IMR-90 (cell line): Measurements from ENCODE around the gene COL5A2. TPM values are rescaled to one million over a fixed set of nuclear protein-coding genes. Genes with fewer than 3 reads are reported as not detected.
A peak's percentile ranks its signal among the peaks of the same experiment; 100 is the strongest.

Experiments
- ATAC-seq: fragments of 200-7000 bp; cut with Tn5 transposase; 2 replicates; pipeline ENCODE4 v1.9.1; 2020; ENCODE audit warnings: low read depth, mild to moderate bottlenecking, moderate library complexity
- Bru-seq: library from RNA; stranded (reverse); fragments of 400-500 nt; gene quantifications from one replicate; lab custom pipeline; 2021; lab: Mats Ljungman, UMichigan
- BruChase-seq, 2 experiments: library from RNA; stranded (reverse); fragments of 400-500 nt; gene quantifications; one replicate each; lab custom pipeline; 2021; lab: Mats Ljungman, UMichigan
- BruUV-seq: library from RNA; stranded (reverse); fragments of 400-500 nt; replicated peaks from 2 replicates; lab custom pipeline; 2021; lab: Mats Ljungman, UMichigan
- CTCF ChIA-PET: fragments of 300-600 bp; formaldehyde crosslinking; extraction: SDS; loops from one replicate; lab custom pipeline; 2021; ENCODE audit warnings: antibody characterized with exemption; lab: Yijun Ruan, JAX
- POLR2A ChIA-PET: fragments of 300-600 bp; sonication (Branson Sonifier 250); formaldehyde crosslinking; loops from one replicate; lab custom pipeline; 2022; ENCODE audit warnings: antibody characterized with exemption; ENCODE audit not compliant: unreplicated experiment; lab: Charles Lee
- DNase-seq: peaks from one replicate; pipeline ENCODE4 v3.0.0; 2013
- H2AFZ ChIP-seq: replicated peaks from 2 replicates; pipeline ENCODE3; 2013; ENCODE audit warnings: low read length, mild to moderate bottlenecking; ENCODE audit not compliant: poor library complexity
- H2AK5ac ChIP-seq: 2 replicates; pipeline ENCODE4 v1.6.1; 2013; ENCODE audit warnings: low read depth, low read length, inconsistent platforms
- H2AK9ac ChIP-seq: replicated peaks from 2 replicates; pipeline ENCODE3; 2013; ENCODE audit warnings: mild to moderate bottlenecking, low read depth, low read length, moderate library complexity; ENCODE audit not compliant: poor library complexity
- H2BK120ac ChIP-seq: 2 replicates; pipeline ENCODE4 v1.6.1; 2013; ENCODE audit warnings: low read depth, low read length, inconsistent platforms
- H2BK15ac ChIP-seq: 3 replicates; pipeline ENCODE4 v1.6.1; 2013; ENCODE audit warnings: low read depth, low read length, inconsistent platforms
- H2BK20ac ChIP-seq: 2 replicates; pipeline ENCODE4 v1.6.1; 2013; ENCODE audit warnings: low read depth, mild to moderate bottlenecking, inconsistent platforms, low read length, moderate library complexity
- H2BK5ac ChIP-seq: 2 replicates; pipeline ENCODE4 v1.6.1; 2013; ENCODE audit warnings: mild to moderate bottlenecking, low read depth, low read length, inconsistent platforms; ENCODE audit not compliant: poor library complexity, severe bottlenecking
- H3K14ac ChIP-seq: replicated peaks from 2 replicates; pipeline ENCODE4 v1.6.1; 2013; ENCODE audit warnings: low read depth, low read length, inconsistent platforms
- H3K18ac ChIP-seq: 2 replicates; pipeline ENCODE4 v1.6.1; 2013; ENCODE audit warnings: low read depth, low read length, control low read depth
- H3K23ac ChIP-seq: 2 replicates; pipeline ENCODE4 v1.6.1; 2013; ENCODE audit warnings: low read depth, low read length, inconsistent platforms
- H3K27ac ChIP-seq: 2 replicates; pipeline ENCODE4 v1.5.1; 2013; ENCODE audit warnings: mild to moderate bottlenecking, control low read depth, low read length; ENCODE audit not compliant: insufficient read depth
- H3K27me3 ChIP-seq: 2 replicates; pipeline ENCODE4 v1.6.1; 2013; ENCODE audit warnings: low read length; ENCODE audit not compliant: control insufficient read depth, insufficient read depth
- H3K36me3 ChIP-seq: 2 replicates; pipeline ENCODE4 v1.6.1; 2013; ENCODE audit warnings: low read length, mixed read lengths; ENCODE audit not compliant: control insufficient read depth, insufficient read depth
- H3K4ac ChIP-seq: 2 replicates; pipeline ENCODE4 v1.6.1; 2013; ENCODE audit warnings: low read depth, low read length, inconsistent platforms
- H3K4me1 ChIP-seq: 2 replicates; pipeline ENCODE4 v1.6.1; 2013; ENCODE audit warnings: low read length, mixed read lengths; ENCODE audit not compliant: control insufficient read depth, insufficient read depth
- H3K4me2 ChIP-seq: 2 replicates; pipeline ENCODE4 v1.6.1; 2013; ENCODE audit warnings: low read depth, mild to moderate bottlenecking, control low read depth, low read length, moderate library complexity
- H3K4me3 ChIP-seq: 2 replicates; pipeline ENCODE4 v1.5.1; 2013; ENCODE audit warnings: low read depth, mild to moderate bottlenecking, control low read depth, low read length, moderate library complexity; ENCODE audit not compliant: insufficient read depth
- H3K56ac ChIP-seq: 2 replicates; pipeline ENCODE4 v1.6.1; 2013; ENCODE audit warnings: low read length, inconsistent platforms; ENCODE audit not compliant: insufficient read depth; ENCODE audit errors: extremely low read depth
- H3K79me1 ChIP-seq, 2 experiments: 2 replicates each; pipeline ENCODE4 v1.6.1; 2013; ENCODE audit warnings: low read length in 2 of 2, inconsistent platforms in 1 of 2, low read depth in 1 of 2
- H3K9ac ChIP-seq: 2 replicates; pipeline ENCODE4 v1.6.1; 2013; ENCODE audit warnings: low read depth, low read length, control low read depth
- H3K9me1 ChIP-seq: 2 replicates; pipeline ENCODE4 v1.6.1; 2013; ENCODE audit warnings: low read length, inconsistent platforms; ENCODE audit not compliant: insufficient read depth
- H3K9me3 ChIP-seq: 2 replicates; pipeline ENCODE4 v1.6.1; 2013; ENCODE audit warnings: low read length; ENCODE audit not compliant: control insufficient read depth, insufficient read depth
- H4K20me1 ChIP-seq: 2 replicates; pipeline ENCODE4 v1.6.1; 2013; ENCODE audit warnings: low read length, inconsistent platforms; ENCODE audit not compliant: insufficient read depth
- H4K5ac ChIP-seq: 2 replicates; pipeline ENCODE4 v1.6.1; 2013; ENCODE audit warnings: mild to moderate bottlenecking, low read depth, low read length, control low read depth
- H4K8ac ChIP-seq, 2 experiments: 2 replicates each; pipeline ENCODE4 v1.6.1; 2013; ENCODE audit warnings: low read depth in 2 of 2, low read length in 2 of 2, control low read depth in 1 of 2, inconsistent platforms in 1 of 2
- H4K91ac ChIP-seq: 2 replicates; pipeline ENCODE4 v1.6.1; 2013; ENCODE audit warnings: low read depth, low read length, inconsistent platforms; ENCODE audit not compliant: insufficient read depth
- BHLHE40 ChIP-seq: fragments of 150-350 bp; IDR thresholded peaks from 2 replicates; pipeline ENCODE4 v1.6.1; 2016; ENCODE audit warnings: mild to moderate bottlenecking, low read depth, low read length
- MAFK ChIP-seq: IDR thresholded peaks from 2 replicates; pipeline ENCODE4 v1.6.1; 2012; ENCODE audit warnings: low read depth, low read length, improper control_type of control experiment
- MAZ ChIP-seq: IDR thresholded peaks from 2 replicates; pipeline ENCODE4 v1.6.1; 2012; ENCODE audit warnings: low read depth, mild to moderate bottlenecking, low read length, improper control_type of control experiment, moderate library complexity, borderline replicate concordance
- MXI1 ChIP-seq: IDR thresholded peaks from 2 replicates; pipeline ENCODE4 v1.6.1; 2012; ENCODE audit warnings: low read depth, mild to moderate bottlenecking, low read length, moderate library complexity, borderline replicate concordance
- POLR2A ChIP-seq: IDR thresholded peaks from 2 replicates; pipeline ENCODE4 v1.6.1; 2012; ENCODE audit warnings: mild to moderate bottlenecking, low read depth, low read length
- RAD21 ChIP-seq: IDR thresholded peaks from 2 replicates; pipeline ENCODE4 v1.6.1; 2012; ENCODE audit warnings: low read length, improper control_type of control experiment
- RCOR1 ChIP-seq: IDR thresholded peaks from 2 replicates; pipeline ENCODE4 v1.6.1; 2012; ENCODE audit warnings: mild to moderate bottlenecking, low read length, improper control_type of control experiment; ENCODE audit not compliant: insufficient replicate concordance
- SMC3 ChIP-seq: fragments of 150-350 bp; IDR thresholded peaks from 2 replicates; pipeline ENCODE4 v1.6.1; 2016; ENCODE audit warnings: low read depth, mild to moderate bottlenecking, antibody characterized with exemption, low read length, moderate library complexity
- WGBS, 2 experiments: methylation state at CpG; one replicate each; pipeline versions ENCODE4 v1.1.5 to v1.1.7; 2013; ENCODE audit warnings: missing lambda C conversion rate in 2 of 2; ENCODE audit not compliant: insufficient read length in 1 of 2; ENCODE audit errors: extremely low coverage in 2 of 2; 5-methylcytosine and 5-hydroxymethylcytosine counted together
- dilution Hi-C: fragments of 300-500 bp; cut with HindIII; formaldehyde crosslinking; loops from one replicate; pipeline ENCODE4 v1.14.3; 2018; ENCODE audit warnings: low sequenced_read_pairs; ENCODE audit not compliant: unreplicated experiment
- in situ Hi-C: fragments of 300-500 bp; cut with MboI; formaldehyde crosslinking; loops from 3 replicates; pipeline ENCODE4 v1.14.3; 2019; ENCODE audit warnings: low sequenced_read_pairs, inconsistent platforms, mixed read lengths
- intact Hi-C: fragments of 100-400 bp; cut with micrococcal nuclease; formaldehyde crosslinking; loops from 2 replicates; pipeline ENCODE4 v1.10.0; 2022
- long read RNA-seq: library from polyadenylated mRNA; unstranded; transcript quantifications from one replicate; pipeline ENCODE4 v2.0.0, GENCODE V29; 2021; ENCODE audit not compliant: unreplicated experiment
- polyA plus RNA-seq, 3 experiments: library from polyadenylated mRNA; depleted of rRNA; stranded (reverse); fragments of >200 nt; gene quantifications; 2 replicates each; pipeline ENCODE4 v1.2.3, GENCODE V29; 2012; ENCODE audit warnings: low replicate concordance in 1 of 3
- total RNA-seq: library from RNA; depleted of rRNA; stranded (reverse); fragments of >200 nt; gene quantifications from 2 replicates; pipeline ENCODE4 v1.2.3, GENCODE V29; 2012; rRNA removed
- TF ChIP-seq, protein P1 (sequence below): conservative IDR thresholded peaks from 2 replicates; pipeline ENCODE4 v1.5.1; 2012; ENCODE audit warnings: mild to moderate bottlenecking, low read depth, low read length, improper control_type of control experiment

Gene COL5A2
- total RNA-seq (235 and 257 TPM in 2 replicates), polyA plus RNA-seq (2012; rRNA removed) (155 and 181 TPM in 2 replicates), Bru-seq, nascent RNA (percentile 99 among the genes with signal in this experiment), BruChase-seq, experiment 1, labeled RNA remaining after a 6-hour chase (percentile 98 among the genes with signal in this experiment), BruChase-seq, experiment 2, labeled RNA remaining after a 2-hour chase (percentile 98 among the genes with signal in this experiment)
- polyA plus RNA-seq (2012; cell fraction: cytosol; rRNA removed): 85.6 and 111 TPM in 2 replicates
- polyA plus RNA-seq (2012; cell fraction: nucleus; rRNA removed; ENCODE audit: low replicate concordance): 121 and 233 TPM in 2 replicates
- long read RNA-seq, full-length matches to known transcripts: 267 of 666 reads
- long read RNA-seq, partial matches to known transcripts: 342 of 666 reads
- long read RNA-seq, other reads (novel, unspliced or antisense): 57 of 666 reads

DNA sequence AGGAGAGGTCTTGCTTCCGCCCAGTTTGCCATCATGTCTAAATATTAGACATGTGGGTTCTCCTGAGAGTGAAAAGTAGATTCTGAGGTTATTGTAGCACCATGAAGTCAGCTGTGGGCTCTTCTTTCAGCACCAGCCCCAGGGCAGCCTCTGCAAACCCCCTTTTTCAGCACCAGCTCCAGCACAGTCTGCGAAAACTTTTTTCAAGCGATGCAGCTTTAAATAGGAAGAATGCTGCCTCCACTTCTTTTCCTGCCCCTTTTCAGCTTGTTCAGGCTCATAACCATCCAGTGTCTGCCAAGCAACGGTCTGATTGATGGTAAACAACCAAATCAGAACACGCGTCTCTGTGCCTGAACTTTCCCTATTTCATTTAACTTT, at the start of gene COL5A2:
TSS of gene COL5A2 (minus strand) at position 192 of the 381 bp plus-strand sequence. CDS start at position 35, 157 bp downstream.
- intact Hi-C loops (loop anchor here (1.0 to 10.0 kb wide), 7 partner anchors 31 to 655 kb away; no protein-coding TSS in a partner anchor), in situ Hi-C loops (loop anchor here (10.0 kb wide), 1 partner anchor 105 kb away; no protein-coding TSS in a partner anchor), dilution Hi-C loops (no loop called here)
- Histone ChIP-seq H3K9me1 (no peaks in the 10 kb centered on the region), H3K9me3 (no peaks in the 10 kb centered on the region), H3K4me2 (peak within 1 kb of the TSS; percentile 22), H3K36me3 (no peaks in the 10 kb centered on the region; the same call in 1 of the 2 replicates), H3K14ac (peak within 1 kb of the TSS; percentile 96), H3K27ac (peak within 1 kb of the TSS; percentile 87), H4K8ac (peak within 1 kb of the TSS; percentile 53 to 76), H4K20me1 (peaks cover 18% of the 10 kb centered on the region; the same call in 1 of the 2 replicates), H2BK120ac (peak within 1 kb of the TSS; percentile 85), H3K23ac (peak within 1 kb of the TSS; percentile 97), H3K18ac (peak within 1 kb of the TSS; percentile 96), H3K79me1 (peaks cover 5 to 10% of the 10 kb centered on the region in 2 experiments; a peak in 1 of 4 replicates), H2BK5ac (peak within 1 kb of the TSS; percentile 95), H3K4me3 (peak within 1 kb of the TSS; percentile 96), H3K9ac (peak within 1 kb of the TSS; percentile 97), H2BK15ac (peak within 1 kb of the TSS; percentile 85; the same call in 2 of the 3 replicates), H2AFZ (peak within 1 kb of the TSS; percentile 21), H4K91ac (peak within 1 kb of the TSS; percentile 83), H2AK9ac (peak within 1 kb of the TSS; percentile 83), H2AK5ac (peak within 1 kb of the TSS; percentile 52), H3K56ac (peak within 1 kb of the TSS; percentile 99), H4K5ac (peak within 1 kb of the TSS; percentile 90), H3K27me3 (no peaks in the 10 kb centered on the region), H3K4me1 (peaks cover 2% of the 10 kb centered on the region; the same call in 1 of the 2 replicates), H2BK20ac (peak within 1 kb of the TSS; percentile 3), H3K4ac (peak within 1 kb of the TSS; percentile 91)
- TF ChIP-seq POLR2A (peak; percentile 80), BHLHE40 (no peak; the same call in 1 of the 2 replicates), SMC3 (0 out of 2 replicates have a peak, but pooled peaks have one; percentile 14), MAZ (peak; percentile 14; the same call in 1 of the 2 replicates), MAFK (peak; percentile 31; the same call in 1 of the 2 replicates), MXI1 (peak; percentile 94), RAD21 (peak; percentile 41), RCOR1 (peak; percentile 14)
- TF ChIP-seq, protein P1, sequence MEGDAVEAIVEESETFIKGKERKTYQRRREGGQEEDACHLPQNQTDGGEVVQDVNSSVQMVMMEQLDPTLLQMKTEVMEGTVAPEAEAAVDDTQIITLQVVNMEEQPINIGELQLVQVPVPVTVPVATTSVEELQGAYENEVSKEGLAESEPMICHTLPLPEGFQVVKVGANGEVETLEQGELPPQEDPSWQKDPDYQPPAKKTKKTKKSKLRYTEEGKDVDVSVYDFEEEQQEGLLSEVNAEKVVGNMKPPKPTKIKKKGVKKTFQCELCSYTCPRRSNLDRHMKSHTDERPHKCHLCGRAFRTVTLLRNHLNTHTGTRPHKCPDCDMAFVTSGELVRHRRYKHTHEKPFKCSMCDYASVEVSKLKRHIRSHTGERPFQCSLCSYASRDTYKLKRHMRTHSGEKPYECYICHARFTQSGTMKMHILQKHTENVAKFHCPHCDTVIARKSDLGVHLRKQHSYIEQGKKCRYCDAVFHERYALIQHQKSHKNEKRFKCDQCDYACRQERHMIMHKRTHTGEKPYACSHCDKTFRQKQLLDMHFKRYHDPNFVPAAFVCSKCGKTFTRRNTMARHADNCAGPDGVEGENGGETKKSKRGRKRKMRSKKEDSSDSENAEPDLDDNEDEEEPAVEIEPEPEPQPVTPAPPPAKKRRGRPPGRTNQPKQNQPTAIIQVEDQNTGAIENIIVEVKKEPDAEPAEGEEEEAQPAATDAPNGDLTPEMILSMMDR: no peak
- TSS peak; percentile 83 for BruUV-seq
- CTCF ChIA-PET: interaction anchor here (1.4 to 1.7 kb wide), 2 partner anchors 36 to 107 kb away, joined by 4 read pairs; no protein-coding TSS in a partner anchor
- WGBS, 2 experiments: 0% methylated on average over 2 of the region's 6 CpGs; no CpG with 5 or more reads in 1 of the 2 experiments
- DNase-seq: peak; percentile 91
- POLR2A ChIA-PET: interaction anchor here (0.9 to 3.3 kb wide), 3 partner anchors 30 to 228 kb away, joined by 3 to 31 read pairs (median 7); no protein-coding TSS in a partner anchor
- peak; percentile 79 for ATAC-seq
